ENCODE data around the gene MAP2K1.
A peak's percentile ranks its signal among the peaks of the same experiment; 100 is the strongest.

DNA sequence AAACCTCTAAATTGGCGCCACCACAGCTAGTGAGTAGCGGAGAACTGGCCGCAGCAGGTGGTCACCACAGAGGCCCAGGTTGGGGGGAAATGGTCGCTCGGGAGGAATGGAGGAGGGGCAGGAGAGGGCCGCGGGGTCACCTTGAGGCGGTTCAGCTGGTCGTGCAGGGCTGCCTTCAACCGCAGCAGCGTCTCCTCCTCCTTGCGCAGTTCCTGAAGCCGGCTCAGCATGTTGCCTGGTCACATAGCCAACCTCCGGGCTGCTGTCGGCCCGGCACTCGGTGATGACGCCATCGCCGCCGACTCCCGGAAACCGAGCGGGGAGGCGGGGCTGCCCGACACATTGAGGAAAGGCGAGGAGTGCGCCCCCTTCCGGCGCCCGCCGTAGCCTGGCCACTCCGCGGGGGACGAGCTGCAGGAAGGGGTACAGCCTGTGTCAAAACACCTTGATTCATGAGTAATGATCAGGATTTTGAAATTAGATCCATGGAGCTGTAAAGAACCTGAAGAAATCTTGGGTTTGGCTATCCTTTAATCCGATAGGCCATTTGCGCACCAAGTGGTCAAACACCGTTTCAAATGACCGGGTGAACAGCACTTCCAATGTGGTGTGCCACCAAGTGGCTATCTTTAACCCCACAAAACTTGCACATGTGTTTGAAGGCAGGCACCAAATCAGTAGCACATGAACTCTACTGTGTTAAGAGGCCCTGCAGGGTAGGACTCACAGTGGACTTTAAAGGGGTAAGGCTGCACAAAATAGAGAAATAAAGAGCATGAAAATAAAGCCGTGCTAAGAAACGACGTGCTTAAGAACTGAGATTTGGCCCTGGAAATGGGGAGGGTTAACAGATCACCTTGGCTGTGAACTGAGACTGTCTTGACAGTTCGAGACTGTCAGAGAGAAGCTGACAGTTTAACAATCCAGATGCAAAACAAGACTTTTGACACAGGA is 111.1 kb downstream of the MAP2K1 start, which contains the start of gene SNAPC5:
- TF ChIP-seq, protein P1, sequence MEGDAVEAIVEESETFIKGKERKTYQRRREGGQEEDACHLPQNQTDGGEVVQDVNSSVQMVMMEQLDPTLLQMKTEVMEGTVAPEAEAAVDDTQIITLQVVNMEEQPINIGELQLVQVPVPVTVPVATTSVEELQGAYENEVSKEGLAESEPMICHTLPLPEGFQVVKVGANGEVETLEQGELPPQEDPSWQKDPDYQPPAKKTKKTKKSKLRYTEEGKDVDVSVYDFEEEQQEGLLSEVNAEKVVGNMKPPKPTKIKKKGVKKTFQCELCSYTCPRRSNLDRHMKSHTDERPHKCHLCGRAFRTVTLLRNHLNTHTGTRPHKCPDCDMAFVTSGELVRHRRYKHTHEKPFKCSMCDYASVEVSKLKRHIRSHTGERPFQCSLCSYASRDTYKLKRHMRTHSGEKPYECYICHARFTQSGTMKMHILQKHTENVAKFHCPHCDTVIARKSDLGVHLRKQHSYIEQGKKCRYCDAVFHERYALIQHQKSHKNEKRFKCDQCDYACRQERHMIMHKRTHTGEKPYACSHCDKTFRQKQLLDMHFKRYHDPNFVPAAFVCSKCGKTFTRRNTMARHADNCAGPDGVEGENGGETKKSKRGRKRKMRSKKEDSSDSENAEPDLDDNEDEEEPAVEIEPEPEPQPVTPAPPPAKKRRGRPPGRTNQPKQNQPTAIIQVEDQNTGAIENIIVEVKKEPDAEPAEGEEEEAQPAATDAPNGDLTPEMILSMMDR (conservative IDR thresholded peaks at IDR 0.05): peak; percentile 99
- no peak for TF ChIP-seq ZFX (IDR thresholded peaks at IDR 0.05)
